ENCODE data around the gene CEPT1. TPM values are rescaled to one million over a fixed set of nuclear protein-coding genes. Genes with fewer than 3 reads are reported as not detected.
"Not testable (repeated sequence)": the region's sequence is repeated elsewhere in the genome, so short reads cannot be mapped to it uniquely, and the experiment has no call there.

The CEPT1 gene
- total RNA-seq = 10 to 100 TPM; 10.5 to 23.8 (median 13.5) TPM
- 10 to 100 TPM in 1 of 2 donors, 1 to 10 TPM in 1; 8.5 to 14.0 TPM for polyA plus RNA-seq

GRCh38 chr1:111139956-111140679 lies at the start of gene CEPT1, which contains the start of gene DRAM2:
TSS of gene CEPT1 (plus strand) at chr1:111140223. CDS start at chr1:111147715, 7,492 bp downstream.
TSS of gene DRAM2 (minus strand) at chr1:111140093. CDS start at chr1:111131554, 8,539 bp downstream.
- Histone ChIP-seq H3K27me3 (no peaks in the 10 kb centered on the region), H3K27ac (peak within 1 kb of the TSS; percentile 72 to 92 (median 86)), H3K36me3 (no peaks in the 10 kb centered on the region), H3K9me3 (no peaks in the 10 kb centered on the region), H3K4me3 (peak within 1 kb of the TSS; percentile 87 to 93 (median 90)), H3K4me1 (peaks cover 8 to 23% (median 23%) of the 10 kb centered on the region in 3 donors)
- ATAC-seq (peak; percentile 96 to 98 (median 97)), FAIRE-seq (no peak), DNase-seq (peak; percentile 82 to 99 (median 93))
- 0% methylated on average over 54 to 68 of the region's 68 CpGs for WGBS, 2 donors
- intact Hi-C loops (cut with DNase I) = no loop called here
- TF ChIP-seq CTCF (IDR thresholded peaks at IDR 0.05) = no peak

- ATAC-seq; DNase-seq; intact Hi-C loops (cut with DNase I); H3K4me3 ChIP-seq; H3K27me3 ChIP-seq; H3K27ac ChIP-seq; H3K9me3 ChIP-seq; H3K36me3 ChIP-seq; H3K4me1 ChIP-seq; FAIRE-seq: not testable (repeated sequence)
- WGBS, 2 donors = 89 to 94% methylated on average over 3 of the region's 3 CpGs
Measured at GRCh38 chr1:111095421-111095820, 44.6 kb upstream of the CEPT1 start.

GRCh38 chr1:111097356-111098099 lies 42.5 kb upstream of the CEPT1 start:
- DNase-seq (no peak), ATAC-seq (no peak), FAIRE-seq (no peak)
- H3K36me3 ChIP-seq = no peaks in the 10 kb centered on the region
- intact Hi-C loops (cut with DNase I) = no loop called here
- H3K27ac ChIP-seq = no peak overlapping the region
- no peak for TF ChIP-seq CTCF (IDR thresholded peaks at IDR 0.05)
- H3K4me3 ChIP-seq = no peak overlapping the region
- H3K27me3 ChIP-seq = no peaks in the 10 kb centered on the region
- 56 to 62% methylated on average over 2 of the region's 2 CpGs for WGBS, 2 donors
- H3K9me3 ChIP-seq = no peaks in the 10 kb centered on the region
- H3K4me1 ChIP-seq = no peaks in the 10 kb centered on the region

GRCh38 chr1:111099289-111099688 lies 40.7 kb upstream of the CEPT1 start:
- DNase-seq (no peak), FAIRE-seq (no peak), ATAC-seq (no peak)
- intact Hi-C loops (cut with DNase I) = no loop called here
- Histone ChIP-seq H3K36me3 (no peaks in the 10 kb centered on the region), H3K27me3 (no peaks in the 10 kb centered on the region), H3K27ac (no peak overlapping the region), H3K4me1 (no peaks in the 10 kb centered on the region), H3K4me3 (no peak overlapping the region), H3K9me3 (no peaks in the 10 kb centered on the region)
- TF ChIP-seq CTCF (IDR thresholded peaks at IDR 0.05) = no peak
- 79 to 87% methylated on average over 1 of the region's 1 CpG for WGBS, 2 donors

- no peaks in the 10 kb centered on the region for H3K4me1 ChIP-seq
- no peak for ATAC-seq
- no peaks in the 10 kb centered on the region for H3K27me3 ChIP-seq
- H3K4me3 ChIP-seq = no peak overlapping the region
- no peak for TF ChIP-seq CTCF (IDR thresholded peaks at IDR 0.05)
- H3K36me3 ChIP-seq = no peaks in the 10 kb centered on the region
- no peak overlapping the region for H3K27ac ChIP-seq
- intact Hi-C loops (cut with DNase I) = no loop called here
- H3K9me3 ChIP-seq = no peaks in the 10 kb centered on the region
- FAIRE-seq = no peak
- no peak for DNase-seq
- 86 to 90% methylated on average over 5 of the region's 5 CpGs for WGBS, 2 donors
Measured at GRCh38 chr1:111101854-111102642, 38.0 kb upstream of the CEPT1 start.
